Esophagus muscularis mucosa (tissue), 4 donors: ENCODE measurements around the gene STX8. TPM values are rescaled to one million over a fixed set of nuclear protein-coding genes. Genes with fewer than 3 reads are reported as not detected.

Experiments
- DNase-seq: peaks from one replicate; pipeline ENCODE4 v3.0.0-alpha.2; 2017; ENCODE audit errors: extremely low spot score
- H3K27ac ChIP-seq, 4 donors: fragments of 200-600 bp; sonication (generic); replicated peaks in 1 of 4; 1 replicate in 3 of 4; 2 replicates in 1 of 4; pipeline ENCODE4 v1.5.1; 2016 to 2019; ENCODE audit warnings: mild to moderate bottlenecking in 1 of 4
- H3K27me3 ChIP-seq, 4 donors: fragments of 200-600 bp; sonication (generic); one replicate each; pipeline versions ENCODE4 v1.5.1 to v1.6.0; 2016 to 2019
- H3K36me3 ChIP-seq, 4 donors: fragments of 200-600 bp; sonication (generic); one replicate each; pipeline ENCODE4 v1.5.1; 2016 to 2019
- H3K4me1 ChIP-seq, 4 donors: fragments of 200-600 bp; sonication (generic); one replicate each; pipeline ENCODE4 v1.5.1; 2016 to 2019
- H3K4me3 ChIP-seq, 4 donors: fragments of 200-600 bp; sonication (generic); 1 replicate in 2 of 4; 2 replicates in 2 of 4; pipeline ENCODE4 v1.5.1; 2016 to 2019; ENCODE audit warnings: mild to moderate bottlenecking in 4 of 4, moderate library complexity in 1 of 4
- H3K9me3 ChIP-seq, 4 donors: fragments of 200-600 bp; sonication (generic); 1 replicate in 3 of 4; 2 replicates in 1 of 4; pipeline ENCODE4 v1.5.1; 2016 to 2019
- EP300 ChIP-seq: sonication (generic); formaldehyde crosslinking; IDR thresholded peaks from one replicate; pipeline ENCODE4 v1.6.1; 2017; ENCODE audit warnings: antibody characterized with exemption
- POLR2A ChIP-seq: fragments of 450-650 bp; IDR thresholded peaks from one replicate; pipeline ENCODE4 v1.6.1; 2017; ENCODE audit warnings: antibody characterized with exemption, moderate library complexity, mild to moderate bottlenecking, low read depth
- POLR2AphosphoS5 ChIP-seq, 2 donors: sonication (generic); formaldehyde crosslinking; IDR thresholded peaks; one replicate each; pipeline ENCODE4 v1.6.1; 2017; ENCODE audit warnings: antibody characterized with exemption in 2 of 2
- WGBS: methylation state at CpG from one replicate; pipeline ENCODE4 v1.1.5; 2018; 5-methylcytosine and 5-hydroxymethylcytosine counted together
- intact Hi-C: fragments of 100-400 bp; cut with DNase I; formaldehyde crosslinking; loops from one replicate; pipeline ENCODE4 v1.15.1; 2023
- total RNA-seq, 4 donors: library from RNA; depleted of rRNA; stranded (reverse); fragments of >200 nt; gene quantifications; one replicate each; pipeline versions ENCODE4 v1.1.0 to v1.2.1, GENCODE V29; 2016
- TF ChIP-seq, protein P1 (sequence below), 3 experiments: fragments of 200-600 bp in 2 of 3; fragments of 450-650 bp in 1 of 3; sonication (generic) in 2 of 3; IDR thresholded peaks; one replicate each; pipeline ENCODE4 v1.5.1; 2017 to 2019; ENCODE audit warnings: antibody characterized with exemption in 3 of 3, mild to moderate bottlenecking in 2 of 3, moderate library complexity in 1 of 3

STX8 gene
- total RNA-seq, 4 donors from 2014 or later = 83.9 to 104 (median 94.5) TPM

DNA sequence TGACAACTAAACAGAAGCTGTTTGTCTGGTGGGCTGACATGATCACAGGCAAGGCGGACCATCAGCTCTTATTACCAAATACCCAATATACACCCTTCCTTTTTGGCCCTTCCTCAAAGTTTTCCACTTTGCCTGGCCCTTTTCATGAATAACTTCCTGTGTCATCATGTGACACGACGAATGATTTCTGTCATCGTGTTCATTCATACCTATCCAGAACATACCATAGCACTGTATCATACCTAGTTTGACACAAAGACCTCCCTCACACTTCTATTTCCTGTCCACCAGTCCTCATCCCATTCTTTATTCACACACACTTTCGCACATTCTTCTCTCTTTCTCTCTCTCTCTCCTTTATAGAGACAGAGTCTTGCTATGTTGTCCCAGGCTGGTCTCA lies 131.8 kb downstream of the STX8 start:
- WGBS = 85% methylated on average over 5 of the region's 5 CpGs
- H3K27ac ChIP-seq = no peak overlapping the region
- no peaks in the 10 kb centered on the region for H3K27me3 ChIP-seq
- no peak for DNase-seq
- H3K4me3 ChIP-seq = no peak overlapping the region
- TF ChIP-seq POLR2A (no peak), EP300 (no peak), POLR2AphosphoS5 (IDR thresholded peaks at IDR 0.05) (no peak)
- TF ChIP-seq, protein P1, sequence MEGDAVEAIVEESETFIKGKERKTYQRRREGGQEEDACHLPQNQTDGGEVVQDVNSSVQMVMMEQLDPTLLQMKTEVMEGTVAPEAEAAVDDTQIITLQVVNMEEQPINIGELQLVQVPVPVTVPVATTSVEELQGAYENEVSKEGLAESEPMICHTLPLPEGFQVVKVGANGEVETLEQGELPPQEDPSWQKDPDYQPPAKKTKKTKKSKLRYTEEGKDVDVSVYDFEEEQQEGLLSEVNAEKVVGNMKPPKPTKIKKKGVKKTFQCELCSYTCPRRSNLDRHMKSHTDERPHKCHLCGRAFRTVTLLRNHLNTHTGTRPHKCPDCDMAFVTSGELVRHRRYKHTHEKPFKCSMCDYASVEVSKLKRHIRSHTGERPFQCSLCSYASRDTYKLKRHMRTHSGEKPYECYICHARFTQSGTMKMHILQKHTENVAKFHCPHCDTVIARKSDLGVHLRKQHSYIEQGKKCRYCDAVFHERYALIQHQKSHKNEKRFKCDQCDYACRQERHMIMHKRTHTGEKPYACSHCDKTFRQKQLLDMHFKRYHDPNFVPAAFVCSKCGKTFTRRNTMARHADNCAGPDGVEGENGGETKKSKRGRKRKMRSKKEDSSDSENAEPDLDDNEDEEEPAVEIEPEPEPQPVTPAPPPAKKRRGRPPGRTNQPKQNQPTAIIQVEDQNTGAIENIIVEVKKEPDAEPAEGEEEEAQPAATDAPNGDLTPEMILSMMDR (IDR thresholded peaks at IDR 0.05) = no peak
- intact Hi-C loops = no loop called here
- no peaks in the 10 kb centered on the region for H3K36me3 ChIP-seq
- no peaks in the 10 kb centered on the region for H3K9me3 ChIP-seq
- H3K4me1 ChIP-seq = peaks cover 0 to 25% (median 13%) of the 10 kb centered on the region in 4 donors

DNA sequence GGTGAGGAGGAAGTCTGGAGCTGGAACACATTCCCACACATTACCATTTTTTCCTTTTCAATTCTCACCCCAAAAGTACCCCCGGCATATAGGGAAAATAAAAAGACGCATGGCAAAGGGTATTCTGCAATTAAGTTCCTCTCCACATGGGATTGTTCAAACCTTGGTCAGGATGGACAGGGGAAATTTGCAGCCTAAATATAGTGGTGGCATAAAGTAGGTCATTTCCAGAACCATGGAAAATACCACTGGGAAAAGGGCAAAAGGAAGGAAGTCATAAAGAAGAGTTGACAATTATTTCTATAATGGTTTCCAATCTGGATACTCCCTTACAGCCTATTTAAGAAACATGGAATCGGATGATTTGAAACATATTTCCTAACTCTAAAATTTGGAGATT lies 135.8 kb downstream of the STX8 start:
- 93% methylated on average over 3 of the region's 3 CpGs for WGBS
- Histone ChIP-seq H3K4me3 (no peak overlapping the region), H3K36me3 (peaks cover 0 to 5% (median 0%) of the 10 kb centered on the region in 4 donors), H3K27ac (no peak overlapping the region), H3K9me3 (no peaks in the 10 kb centered on the region), H3K27me3 (no peaks in the 10 kb centered on the region), H3K4me1 (peaks cover 0 to 17% (median 7%) of the 10 kb centered on the region in 4 donors)
- intact Hi-C loops = no loop called here
- TF ChIP-seq, protein P1 (IDR thresholded peaks at IDR 0.05) = no peak
- no peak for TF ChIP-seq EP300
- DNase-seq = no peak

DNA sequence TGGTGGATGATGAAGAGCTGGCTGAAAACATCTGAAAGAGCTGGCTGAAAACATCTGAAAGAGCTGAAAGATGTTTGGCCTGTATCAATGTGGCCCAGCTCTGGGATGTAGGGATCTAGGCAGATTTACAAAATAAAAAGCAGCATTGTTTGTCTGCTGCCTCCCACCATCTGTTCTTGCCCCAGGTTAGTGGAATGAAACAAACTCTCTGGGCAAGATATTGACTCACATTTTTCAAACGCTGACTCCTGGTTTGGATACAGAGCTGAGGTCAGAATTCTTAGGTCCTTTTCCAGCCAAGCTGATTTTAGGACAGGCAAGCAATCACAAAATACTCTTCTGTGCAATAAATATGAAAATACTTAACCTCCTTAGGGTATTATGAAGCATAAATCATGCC lies 139.0 kb downstream of the STX8 start:
- no peak overlapping the region for H3K4me3 ChIP-seq
- H3K4me1 ChIP-seq = peaks cover 13 to 48% (median 36%) of the 10 kb centered on the region in 4 donors
- WGBS = 71% methylated on average over 1 of the region's 1 CpG
- no peaks in the 10 kb centered on the region for H3K27me3 ChIP-seq
- TF ChIP-seq, protein P1 (IDR thresholded peaks at IDR 0.05) = no peak
- TF ChIP-seq POLR2AphosphoS5 (IDR thresholded peaks at IDR 0.05) (no peak), EP300 (no peak)
- peaks cover 0 to 7% (median 0%) of the 10 kb centered on the region in 4 donors for H3K36me3 ChIP-seq
- H3K27ac ChIP-seq = no peak overlapping the region
- no peak for DNase-seq
- intact Hi-C loops = no loop called here
- no peaks in the 10 kb centered on the region for H3K9me3 ChIP-seq

DNA sequence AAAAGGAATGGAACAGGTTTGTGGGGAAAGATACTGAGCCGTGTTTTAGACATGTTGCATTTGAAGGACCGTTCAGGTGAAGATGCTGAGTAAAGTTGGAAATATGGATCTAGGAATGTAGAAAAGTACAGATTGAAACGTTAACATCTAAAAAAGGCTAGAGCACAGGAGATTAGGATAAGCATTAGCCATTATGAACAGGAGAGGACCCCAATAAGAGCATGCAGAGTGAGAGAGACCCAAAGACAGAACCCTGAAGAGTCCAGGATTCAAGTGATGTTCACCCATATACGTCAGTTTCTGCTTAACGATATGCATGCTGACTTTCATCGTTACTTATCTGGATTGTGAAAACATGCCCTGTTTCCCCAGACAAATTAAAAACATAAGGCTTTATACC lies 140.5 kb downstream of the STX8 start:
- no peaks in the 10 kb centered on the region for H3K27me3 ChIP-seq
- no peaks in the 10 kb centered on the region for H3K9me3 ChIP-seq
- peaks cover 0 to 7% (median 0%) of the 10 kb centered on the region in 4 donors for H3K36me3 ChIP-seq
- intact Hi-C loops = no loop called here
- no peak for DNase-seq
- WGBS = 96% methylated on average over 6 of the region's 6 CpGs
- TF ChIP-seq EP300 (no peak), POLR2AphosphoS5 (IDR thresholded peaks at IDR 0.05) (no peak), POLR2A (no peak)
- TF ChIP-seq, protein P1 (IDR thresholded peaks at IDR 0.05) = no peak
- H3K4me3 ChIP-seq = no peak overlapping the region
- peak overlapping the region in 1 of 4 donors; percentile 84 for H3K27ac ChIP-seq
- peaks cover 16 to 57% (median 45%) of the 10 kb centered on the region in 4 donors for H3K4me1 ChIP-seq

DNA sequence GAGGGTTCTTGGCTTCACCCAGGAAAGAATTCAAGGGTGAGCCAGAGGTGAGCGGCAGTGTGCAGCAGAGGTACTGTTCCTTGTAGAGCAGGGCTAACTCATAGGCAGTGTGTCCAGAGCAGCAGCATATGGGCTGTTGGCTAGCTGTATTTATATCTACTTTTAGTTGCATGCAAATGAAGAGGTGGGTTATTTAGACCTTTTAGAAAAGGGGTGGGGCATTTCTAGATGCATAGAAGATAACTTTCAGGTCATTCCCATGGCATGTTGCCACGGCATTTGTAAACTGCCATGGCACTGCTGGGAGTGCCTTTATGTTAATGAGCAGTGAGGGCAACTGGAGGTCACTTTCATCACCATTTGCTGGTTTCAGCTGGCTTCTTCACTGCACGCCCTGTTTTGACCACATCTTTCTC lies 141.0 kb downstream of the STX8 start:
- 96% methylated on average over 3 of the region's 3 CpGs for WGBS
- H3K27ac ChIP-seq = peak overlapping the region in 3 of 4 donors; percentile 82 to 84 (median 83)
- no peak for DNase-seq
- intact Hi-C loops = no loop called here
- peaks cover 0 to 7% (median 0%) of the 10 kb centered on the region in 4 donors for H3K36me3 ChIP-seq
- no peak for TF ChIP-seq POLR2A
- TF ChIP-seq POLR2AphosphoS5 (IDR thresholded peaks at IDR 0.05) = no peak
- TF ChIP-seq, protein P1 (IDR thresholded peaks at IDR 0.05) = no peak
- no peak overlapping the region for H3K4me3 ChIP-seq
- H3K27me3 ChIP-seq = no peaks in the 10 kb centered on the region
- H3K4me1 ChIP-seq = peaks cover 16 to 57% (median 45%) of the 10 kb centered on the region in 4 donors
- H3K9me3 ChIP-seq = no peaks in the 10 kb centered on the region
